Right ventricle myocardium inferior (tissue), 1 donor: ENCODE data around the gene GRAP. TPM values are rescaled to one million over a fixed set of nuclear protein-coding genes. Genes with fewer than 3 reads are reported as not detected.

Experiments
- ATAC-seq: fragments of 200-7000 bp; cut with Tn5 transposase; one replicate; pipeline ENCODE4 v1.9.1; 2020; ENCODE audit warnings: mild to moderate bottlenecking, moderate library complexity
- DNase-seq: peaks from one replicate; pipeline ENCODE4 v3.0.0; 2021; ENCODE audit errors: missing footprints
- intact Hi-C: fragments of 100-400 bp; cut with DNase I; formaldehyde crosslinking; loops from one replicate; pipeline ENCODE4 v1.11.0; 2022
- total RNA-seq: library from RNA; stranded (reverse); fragmentation: NEBNext Ultra II Directional; extraction: Animal tissue kit (Norgen Biotek cat#: 25700); gene quantifications from one replicate; pipeline ENCODE4 v1.2.1, GENCODE V29; 2021
- donor health status: DM: no; HTN: yes; CAD: no; lungs with severe emphysema.

The GRAP gene
- total RNA-seq, 1 donor from 2014 or later = 2.0 TPM

GRCh38 chr17:18993905-18994526 is 52.7 kb downstream of the GRAP start:
- ATAC-seq = no peak
- intact Hi-C loops = no loop called here

GRCh38 chr17:18992454-18993130 is 54.2 kb downstream of the GRAP start:
- no peak for ATAC-seq
- intact Hi-C loops = no loop called here

More at GRCh38 chr17:18993905-18994526, 52.7 kb downstream of the GRAP start:
- peak; percentile 43 for DNase-seq

GRCh38 chr17:18991531-18992315 is 55.0 kb downstream of the GRAP start:
- ATAC-seq (no peak), DNase-seq (peak; percentile 31)
- intact Hi-C loops = no loop called here

More at GRCh38 chr17:18992454-18993130, 54.2 kb downstream of the GRAP start:
- peak; percentile 64 for DNase-seq

- intact Hi-C loops = no loop called here
- ATAC-seq = no peak
- DNase-seq = no peak
These were observed 56.4 kb downstream of the GRAP start for GRCh38 chr17:18990331-18990730.

- no peak for ATAC-seq
- intact Hi-C loops = no loop called here
- DNase-seq = peak; percentile 66
These were observed 58.1 kb downstream of the GRAP start for GRCh38 chr17:18988546-18989173.

- ATAC-seq (peak; percentile 12), DNase-seq (peak; percentile 67)
- intact Hi-C loops = no loop called here
These were observed 58.8 kb downstream of the GRAP start for GRCh38 chr17:18987862-18988545.

GRCh38 chr17:18987230-18987610 is 59.5 kb downstream of the GRAP start:
- DNase-seq (peak; percentile 45), ATAC-seq (no peak)
- intact Hi-C loops = no loop called here

- intact Hi-C loops = no loop called here
- no peak for ATAC-seq
These were observed 60.1 kb downstream of the GRAP start for GRCh38 chr17:18986541-18987229.

GRCh38 chr17:18985475-18985874 is 61.3 kb downstream of the GRAP start:
- DNase-seq (peak; percentile 15), ATAC-seq (no peak)
- intact Hi-C loops = no loop called here

More at GRCh38 chr17:18986541-18987229, 60.1 kb downstream of the GRAP start:
- peak; percentile 37 for DNase-seq

- no peak for ATAC-seq
- peak; percentile 53 for DNase-seq
- intact Hi-C loops = no loop called here
These were observed 62.3 kb downstream of the GRAP start for GRCh38 chr17:18984273-18985114.

- no peak for DNase-seq
- no peak for ATAC-seq
- intact Hi-C loops = no loop called here
These were observed 64.9 kb downstream of the GRAP start for GRCh38 chr17:18981642-18982424.

GRCh38 chr17:18981335-18981641 is 65.5 kb downstream of the GRAP start:
- no peak for DNase-seq
- ATAC-seq = no peak
- intact Hi-C loops = no loop called here

GRCh38 chr17:18980682-18981334 is 65.9 kb downstream of the GRAP start:
- ATAC-seq = no peak
- intact Hi-C loops = no loop called here
- DNase-seq = no peak

GRCh38 chr17:18978655-18979054 is 68.1 kb downstream of the GRAP start:
- DNase-seq (no peak), ATAC-seq (no peak)
- intact Hi-C loops = no loop called here

GRCh38 chr17:18978050-18978449 is 68.7 kb downstream of the GRAP start:
- DNase-seq (no peak), ATAC-seq (no peak)
- intact Hi-C loops = no loop called here

GRCh38 chr17:18977646-18978045 is 69.1 kb downstream of the GRAP start:
- DNase-seq = no peak
- no peak for ATAC-seq
- intact Hi-C loops = no loop called here
